ENCODE data around the gene RPS27.
"Not testable (repeated sequence)": the region's sequence is repeated elsewhere in the genome, so short reads cannot be mapped to it uniquely, and the experiment has no call there.

Gene RPS27

GRCh38 chr1:153987621-153988020 is 2.9 kb upstream of the RPS27 start:
- DNase-seq: no peak

GRCh38 chr1:153991151-153991630 is 629 bp downstream of the RPS27 start:
- DNase-seq: no peak

- DNase-seq: no peak
These were observed 1.2 kb downstream of the RPS27 start for GRCh38 chr1:153991806-153992205.

GRCh38 chr1:153995202-153995601 is 4.6 kb downstream of the RPS27 start:
- no peak for DNase-seq

GRCh38 chr1:153995640-153996039 is 5.1 kb downstream of the RPS27 start:
- no peak for DNase-seq

GRCh38 chr1:153996882-153997281 is 6.3 kb downstream of the RPS27 start:
- not testable (repeated sequence) for DNase-seq

- DNase-seq: no peak
These were observed 9.9 kb downstream of the RPS27 start for GRCh38 chr1:154000420-154000819.

GRCh38 chr1:154006136-154006535 is 15.6 kb downstream of the RPS27 start:
- DNase-seq: no peak

- DNase-seq: no peak
These were observed 21.6 kb downstream of the RPS27 start for GRCh38 chr1:154012129-154012528.

GRCh38 chr1:154012543-154012942 is 22.0 kb downstream of the RPS27 start:
- not testable (repeated sequence) for DNase-seq

- DNase-seq: no peak
These were observed 23.8 kb downstream of the RPS27 start for GRCh38 chr1:154014154-154014907.

GRCh38 chr1:154019269-154019668 is 28.7 kb downstream of the RPS27 start:
- no peak for DNase-seq

- DNase-seq: no peak
These were observed 29.4 kb downstream of the RPS27 start for GRCh38 chr1:154019940-154020339.

GRCh38 chr1:154033697-154034096 is 43.1 kb downstream of the RPS27 start:
- DNase-seq: not testable (repeated sequence)
